PFSK-1 (cell line): ENCODE measurements around the gene FAM78B.

ENCODE experiments used
- FOXP2 ChIP-seq: optimal IDR thresholded peaks from 2 replicates; pipeline ENCODE3; 2011; ENCODE audit warnings: borderline replicate concordance, control low read depth, inconsistent platforms; ENCODE audit not compliant: insufficient read depth; ENCODE audit errors: extremely low read length, extremely low read depth
- POLR2AphosphoS5 ChIP-seq: IDR thresholded peaks from 2 replicates; pipeline ENCODE4 v1.6.1; 2012; ENCODE audit warnings: low read depth, mild to moderate bottlenecking, control low read depth, low read length, moderate library complexity
- SIN3A ChIP-seq: IDR thresholded peaks from 2 replicates; pipeline ENCODE4 v1.6.1; 2012; ENCODE audit warnings: mild to moderate bottlenecking, low read length, moderate library complexity, borderline replicate concordance; ENCODE audit not compliant: insufficient read depth
- TAF1 ChIP-seq: IDR thresholded peaks from 2 replicates; pipeline ENCODE4 v1.6.1; 2012; ENCODE audit warnings: low read length, control low read depth, borderline replicate concordance; ENCODE audit not compliant: insufficient read depth
- TF ChIP-seq, protein P1 (sequence below), 2 experiments: IDR thresholded peaks; 2 replicates each; pipeline versions ENCODE4 v1.6.1 to v1.8.0; 2011 to 2012; ENCODE audit warnings: low read depth in 2 of 2, low read length in 2 of 2, control low read depth in 1 of 2, inconsistent platforms in 1 of 2, mild to moderate bottlenecking in 1 of 2, moderate library complexity in 1 of 2; ENCODE audit not compliant: insufficient read depth in 1 of 2

DNA sequence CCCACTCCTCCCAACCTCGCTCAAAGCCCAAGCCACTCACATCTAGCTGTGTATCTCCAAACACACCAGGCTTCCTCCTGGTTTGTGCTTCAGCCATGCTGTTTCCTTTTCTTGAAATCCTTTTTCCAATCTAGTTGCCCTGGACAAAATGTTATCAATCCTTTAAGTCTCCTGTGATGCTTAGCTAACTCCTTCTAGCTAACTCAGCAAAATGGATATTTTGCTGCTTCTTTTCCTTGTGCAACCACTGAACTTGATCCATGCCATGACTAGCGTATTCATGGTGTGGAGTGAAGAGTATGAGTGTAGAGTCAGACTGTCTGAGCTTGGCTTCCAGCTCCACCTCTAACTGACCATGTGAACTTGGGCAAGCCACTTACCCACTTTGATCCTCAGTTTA, 33.9 kb upstream of the FAM78B start:
- TF ChIP-seq POLR2AphosphoS5 (no peak), TAF1 (no peak), SIN3A (no peak), FOXP2 (no peak)
- TF ChIP-seq, protein P1, sequence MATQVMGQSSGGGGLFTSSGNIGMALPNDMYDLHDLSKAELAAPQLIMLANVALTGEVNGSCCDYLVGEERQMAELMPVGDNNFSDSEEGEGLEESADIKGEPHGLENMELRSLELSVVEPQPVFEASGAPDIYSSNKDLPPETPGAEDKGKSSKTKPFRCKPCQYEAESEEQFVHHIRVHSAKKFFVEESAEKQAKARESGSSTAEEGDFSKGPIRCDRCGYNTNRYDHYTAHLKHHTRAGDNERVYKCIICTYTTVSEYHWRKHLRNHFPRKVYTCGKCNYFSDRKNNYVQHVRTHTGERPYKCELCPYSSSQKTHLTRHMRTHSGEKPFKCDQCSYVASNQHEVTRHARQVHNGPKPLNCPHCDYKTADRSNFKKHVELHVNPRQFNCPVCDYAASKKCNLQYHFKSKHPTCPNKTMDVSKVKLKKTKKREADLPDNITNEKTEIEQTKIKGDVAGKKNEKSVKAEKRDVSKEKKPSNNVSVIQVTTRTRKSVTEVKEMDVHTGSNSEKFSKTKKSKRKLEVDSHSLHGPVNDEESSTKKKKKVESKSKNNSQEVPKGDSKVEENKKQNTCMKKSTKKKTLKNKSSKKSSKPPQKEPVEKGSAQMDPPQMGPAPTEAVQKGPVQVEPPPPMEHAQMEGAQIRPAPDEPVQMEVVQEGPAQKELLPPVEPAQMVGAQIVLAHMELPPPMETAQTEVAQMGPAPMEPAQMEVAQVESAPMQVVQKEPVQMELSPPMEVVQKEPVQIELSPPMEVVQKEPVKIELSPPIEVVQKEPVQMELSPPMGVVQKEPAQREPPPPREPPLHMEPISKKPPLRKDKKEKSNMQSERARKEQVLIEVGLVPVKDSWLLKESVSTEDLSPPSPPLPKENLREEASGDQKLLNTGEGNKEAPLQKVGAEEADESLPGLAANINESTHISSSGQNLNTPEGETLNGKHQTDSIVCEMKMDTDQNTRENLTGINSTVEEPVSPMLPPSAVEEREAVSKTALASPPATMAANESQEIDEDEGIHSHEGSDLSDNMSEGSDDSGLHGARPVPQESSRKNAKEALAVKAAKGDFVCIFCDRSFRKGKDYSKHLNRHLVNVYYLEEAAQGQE (IDR thresholded peaks at IDR 0.05; ENCODE audit: insufficient read depth in 1 of 2, low read depth in 2 of 2, low read length in 2 of 2) = no peak
